ENCODE measurements around the gene ZFP64.
"Not testable (repeated sequence)": the region's sequence is repeated elsewhere in the genome, so short reads cannot be mapped to it uniquely, and the experiment has no call there.

The ZFP64 gene

DNA sequence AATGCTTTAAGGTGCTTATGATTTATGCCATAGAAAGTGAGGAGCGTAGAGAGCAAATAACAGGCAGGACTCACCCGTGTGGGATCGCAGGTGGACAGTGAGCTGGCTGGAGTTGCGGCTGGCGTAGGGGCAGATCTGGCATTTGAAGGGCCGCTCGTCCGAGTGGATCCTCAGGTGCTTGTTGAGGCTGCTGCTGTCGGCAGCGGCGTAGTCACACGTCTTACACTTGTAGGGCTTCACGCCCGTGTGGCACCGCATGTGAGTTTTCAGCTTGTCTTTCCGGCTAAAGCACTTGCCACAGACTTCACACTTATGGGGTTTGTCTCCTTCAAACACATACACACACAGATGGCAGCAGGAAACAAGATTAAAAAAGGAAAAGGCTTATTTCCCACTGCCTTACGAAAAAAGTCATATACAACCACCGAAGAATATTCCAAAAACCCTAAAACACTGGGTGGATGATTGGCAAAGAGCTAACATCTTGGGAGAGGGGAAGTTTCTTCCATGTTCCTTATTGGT is 31.5 kb downstream of the ZFP64 start:
- DNase-seq (ENCODE audit: low read depth, low spot score): no peak

DNA sequence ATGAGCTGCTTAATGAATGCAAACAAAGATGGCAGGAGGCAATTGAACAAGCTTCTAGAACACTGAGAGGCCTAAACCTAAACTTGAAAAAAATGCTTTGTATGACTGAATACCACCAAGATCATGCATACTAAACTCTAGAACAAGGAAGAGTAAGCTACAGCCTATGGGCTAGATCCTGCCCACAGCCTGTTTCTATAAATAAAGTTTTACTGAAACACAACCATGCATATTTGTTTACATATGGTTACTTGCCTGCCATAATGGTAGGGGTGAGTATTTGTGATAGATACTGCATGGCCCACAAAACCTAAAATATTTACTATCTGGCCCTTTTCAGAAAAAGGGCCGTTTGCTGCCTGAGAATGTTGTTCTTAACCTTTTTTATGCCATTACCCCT is 37.0 kb downstream of the ZFP64 start:
- no peak for DNase-seq (ENCODE audit: low read depth, low spot score)

DNA sequence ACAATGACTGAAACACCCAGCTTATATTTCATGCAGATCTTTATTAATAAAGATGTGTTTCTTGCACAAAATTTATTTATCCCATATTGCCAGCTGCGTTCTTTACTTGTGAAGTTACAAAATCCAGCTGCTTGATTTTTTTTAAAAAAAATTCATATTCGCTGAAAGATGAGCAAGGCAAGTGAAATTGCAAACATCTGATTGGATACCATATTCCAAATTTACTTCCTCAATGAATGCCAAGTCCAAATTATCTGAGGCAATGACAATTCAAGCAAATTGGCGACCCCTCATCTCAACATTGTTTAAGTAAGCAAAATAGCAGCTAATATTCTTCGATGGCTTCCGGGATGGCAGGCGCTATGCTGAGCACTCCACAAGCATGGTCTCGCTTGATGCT is 37.7 kb downstream of the ZFP64 start:
- no peak for DNase-seq (ENCODE audit: low read depth, low spot score)

DNA sequence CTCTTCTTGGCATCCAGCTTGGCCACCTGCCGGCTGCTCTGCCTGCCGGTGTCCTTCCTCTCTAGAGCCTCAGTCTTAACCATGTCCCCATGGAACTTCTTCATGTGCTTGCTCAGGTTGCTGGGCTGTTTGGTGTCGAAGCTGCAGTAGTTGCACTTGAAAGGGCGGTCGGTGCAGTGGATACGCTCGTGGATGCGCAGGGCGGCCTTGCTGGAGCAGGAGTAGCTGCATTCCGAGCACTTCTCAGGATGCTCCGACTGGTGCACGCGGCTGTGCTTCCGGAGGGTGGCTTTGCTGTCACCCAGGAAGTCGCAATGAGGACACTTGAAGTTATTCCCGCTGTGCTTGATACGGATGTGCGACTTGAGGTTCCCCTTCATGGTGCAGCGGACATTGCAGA is 38.7 kb downstream of the ZFP64 start:
- no peak for DNase-seq (ENCODE audit: low read depth, low spot score)

DNA sequence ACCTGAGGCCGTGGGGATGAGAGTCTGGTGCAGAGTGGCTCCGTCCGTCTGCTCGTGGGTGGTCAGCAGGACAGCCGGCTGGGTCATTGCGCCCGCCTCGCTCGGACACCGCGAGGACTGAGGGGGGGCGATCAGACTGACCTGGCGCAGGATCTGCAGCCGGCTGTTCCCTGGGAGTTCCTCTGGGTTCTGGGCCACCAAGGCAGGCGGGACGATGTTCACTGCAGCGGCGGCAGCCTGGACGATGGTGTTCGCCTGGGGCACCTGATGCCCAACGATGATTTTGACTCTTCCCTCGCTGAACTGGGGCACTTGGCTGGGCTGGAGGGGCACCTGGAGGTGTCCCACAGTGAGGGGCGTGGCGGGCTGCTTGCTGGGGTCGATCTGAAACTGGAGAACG is 39.2 kb downstream of the ZFP64 start:
- no peak for DNase-seq (ENCODE audit: low read depth, low spot score)

DNA sequence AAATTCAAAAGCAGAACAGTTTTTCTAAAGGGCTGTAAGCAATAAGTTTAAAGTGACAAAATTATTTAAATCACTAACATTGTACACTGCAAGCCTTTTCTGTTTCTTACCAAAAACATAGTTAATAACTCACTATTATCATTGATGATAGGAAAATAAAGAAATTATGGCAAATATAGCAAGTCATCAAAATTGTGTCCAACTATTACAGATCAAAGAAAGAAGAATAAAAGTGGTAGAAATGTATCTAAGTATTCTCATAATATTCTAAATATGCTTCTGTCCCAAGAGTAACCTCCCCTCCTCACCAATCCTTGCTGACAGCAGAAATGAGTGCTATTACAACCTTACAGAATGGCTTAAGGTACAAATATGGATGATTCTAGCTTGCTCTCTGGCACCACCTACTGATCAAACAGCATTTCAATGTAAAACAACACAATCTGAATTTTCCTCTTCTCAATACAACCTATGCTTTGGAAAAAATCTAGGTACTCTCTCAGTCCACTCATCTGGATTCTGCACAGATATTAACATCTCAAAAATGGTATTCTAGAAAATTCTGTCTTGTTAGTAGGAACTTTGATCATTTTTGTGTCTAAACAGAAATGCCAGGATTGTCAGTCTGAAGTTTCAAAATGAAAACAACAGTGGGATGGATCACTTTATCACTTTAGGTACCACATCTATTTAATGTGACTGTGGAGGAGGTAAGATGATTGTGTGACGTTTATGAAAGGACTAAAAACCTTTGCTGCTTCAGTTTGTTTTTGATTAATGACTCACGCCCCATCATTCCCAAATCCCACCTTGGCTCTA is 40.9 kb downstream of the ZFP64 start:
- DNase-seq (ENCODE audit: low read depth, low spot score): no peak

DNA sequence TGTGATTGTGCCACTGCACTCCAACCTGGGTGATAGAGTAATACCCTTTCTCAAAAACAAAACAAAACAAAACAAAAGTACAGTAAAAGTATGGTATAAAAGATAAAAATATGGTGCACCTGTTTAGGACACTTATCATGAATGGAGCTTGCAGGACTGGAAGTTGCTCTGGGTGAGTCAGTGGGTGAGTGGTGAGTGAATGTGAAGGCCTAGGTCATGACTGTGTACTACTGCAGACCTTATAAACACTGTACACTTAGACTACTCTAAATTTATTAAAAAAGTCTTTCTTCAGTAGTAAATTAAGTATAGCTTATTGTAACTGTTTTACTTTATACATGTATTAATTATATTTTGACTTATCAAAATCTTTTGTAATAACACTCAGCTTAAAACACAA is 46.0 kb downstream of the ZFP64 start:
- no peak for DNase-seq (ENCODE audit: low read depth, low spot score)

DNA sequence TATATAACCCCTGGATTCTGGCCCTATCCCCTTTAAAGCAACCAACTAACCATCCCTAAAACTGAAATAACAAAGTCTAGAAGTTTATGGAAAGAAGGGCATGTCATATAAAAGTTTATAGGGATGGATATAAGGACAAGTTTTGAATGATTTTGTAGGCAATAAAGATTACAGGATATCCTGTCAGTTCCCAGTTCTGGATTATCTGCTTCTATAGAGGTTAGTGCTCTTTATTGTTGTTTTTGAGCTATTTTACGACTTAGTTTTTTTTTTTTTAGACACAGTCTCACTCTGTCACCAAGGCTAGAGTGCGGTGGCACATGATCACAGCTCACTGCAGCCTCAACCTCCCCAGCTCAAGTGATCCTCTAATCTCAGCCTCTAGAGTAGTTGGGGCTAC is 48.3 kb downstream of the ZFP64 start:
- no peak for DNase-seq (ENCODE audit: low read depth, low spot score)

DNA sequence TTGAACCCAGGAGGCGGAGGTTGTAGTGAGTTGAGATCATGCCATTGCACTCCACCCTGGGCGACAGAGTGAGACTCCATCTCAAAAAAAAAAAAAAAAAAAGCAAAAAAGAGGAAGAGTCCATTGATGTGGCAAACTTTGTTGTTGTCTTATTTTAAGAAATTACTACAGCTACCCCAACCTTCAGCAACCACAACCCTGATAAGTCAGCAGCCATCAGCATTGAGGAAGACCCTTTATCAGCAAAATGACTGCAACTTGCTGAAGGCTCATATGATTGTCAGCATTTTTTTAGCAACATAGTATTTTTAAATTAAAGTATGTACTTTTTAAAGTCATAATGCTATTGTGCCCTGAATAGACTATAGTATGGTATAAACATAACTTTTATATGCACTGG is 48.8 kb downstream of the ZFP64 start:
- DNase-seq (ENCODE audit: low read depth, low spot score): no peak

DNA sequence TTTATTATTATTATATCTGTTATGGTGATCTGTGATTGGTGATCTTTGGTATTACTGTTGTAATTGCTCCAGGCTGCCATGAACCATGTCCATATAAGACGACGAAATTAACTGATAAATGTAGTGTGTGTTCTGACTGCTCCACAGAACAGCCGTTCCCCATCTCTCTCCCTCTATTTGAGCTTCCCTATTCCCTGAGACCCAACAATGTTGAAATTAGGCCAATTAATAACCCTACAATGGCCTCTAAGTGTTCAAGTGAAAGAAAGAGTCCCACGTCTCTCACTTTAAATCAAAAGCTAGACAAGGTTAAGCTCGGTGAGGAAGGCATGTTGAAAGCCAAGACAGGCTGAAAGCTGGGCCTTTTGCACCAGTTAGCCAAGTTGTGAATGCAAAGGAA is 51.6 kb downstream of the ZFP64 start:
- no peak for DNase-seq (ENCODE audit: low read depth, low spot score)

DNA sequence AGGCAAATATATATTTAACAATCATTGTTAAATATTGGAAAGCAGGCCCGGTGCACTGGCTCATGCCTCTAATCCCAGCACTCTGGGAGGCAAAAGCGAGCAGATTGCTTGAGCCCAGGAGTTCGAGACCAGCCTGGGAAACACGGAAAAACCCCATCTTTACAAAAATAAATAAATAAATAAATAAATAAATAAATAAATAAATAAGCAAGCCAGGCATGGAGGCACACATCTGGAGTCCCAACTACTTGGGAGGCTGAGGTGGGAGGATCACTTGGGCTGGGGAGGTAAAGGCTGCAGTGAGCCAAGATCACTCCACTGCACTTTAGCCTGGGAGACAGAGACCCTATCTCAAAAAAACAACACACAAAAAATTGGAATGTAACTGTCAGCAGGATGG is 53.7 kb downstream of the ZFP64 start:
- no peak for DNase-seq (ENCODE audit: low read depth, low spot score)

DNA sequence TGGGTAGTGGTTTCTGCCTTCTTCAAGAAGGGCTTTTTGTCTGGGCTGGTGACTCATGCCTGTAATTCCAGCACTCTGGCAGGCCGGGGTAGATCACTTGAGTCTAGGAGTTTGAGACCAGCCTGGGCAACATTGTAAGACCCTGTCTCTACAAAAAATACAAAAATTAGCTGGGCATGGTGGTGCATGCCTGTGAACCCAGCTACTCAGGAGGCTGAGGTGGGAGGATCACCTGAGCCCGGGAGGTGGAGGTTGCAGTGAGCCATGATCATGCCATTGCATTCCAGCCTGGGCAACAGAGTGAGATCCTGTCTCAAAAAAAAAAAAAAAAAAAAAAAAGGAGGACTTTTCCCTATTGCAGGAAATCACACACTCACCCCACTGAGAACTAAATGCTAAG is 57.9 kb downstream of the ZFP64 start:
- DNase-seq (ENCODE audit: low read depth, low spot score): not testable (repeated sequence)

DNA sequence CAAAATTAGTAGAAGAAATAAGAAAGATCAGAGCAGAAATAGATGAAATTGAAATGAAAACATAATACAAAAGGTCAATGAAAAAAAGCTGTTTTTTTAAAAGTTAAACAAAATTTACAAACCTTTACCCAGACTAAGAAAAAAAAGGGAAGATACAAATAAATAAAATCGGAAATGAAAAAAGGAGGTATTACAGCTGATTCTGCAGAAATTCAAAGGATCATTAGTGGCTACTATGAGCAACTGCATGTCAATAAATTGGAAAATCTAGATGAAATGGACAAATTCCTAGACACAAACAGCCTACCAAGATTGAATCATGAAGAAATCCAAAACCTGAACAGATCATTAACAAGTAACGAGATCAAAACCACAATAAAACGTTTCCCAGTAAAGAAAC is 59.2 kb downstream of the ZFP64 start:
- DNase-seq (ENCODE audit: low read depth, low spot score): no peak

DNA sequence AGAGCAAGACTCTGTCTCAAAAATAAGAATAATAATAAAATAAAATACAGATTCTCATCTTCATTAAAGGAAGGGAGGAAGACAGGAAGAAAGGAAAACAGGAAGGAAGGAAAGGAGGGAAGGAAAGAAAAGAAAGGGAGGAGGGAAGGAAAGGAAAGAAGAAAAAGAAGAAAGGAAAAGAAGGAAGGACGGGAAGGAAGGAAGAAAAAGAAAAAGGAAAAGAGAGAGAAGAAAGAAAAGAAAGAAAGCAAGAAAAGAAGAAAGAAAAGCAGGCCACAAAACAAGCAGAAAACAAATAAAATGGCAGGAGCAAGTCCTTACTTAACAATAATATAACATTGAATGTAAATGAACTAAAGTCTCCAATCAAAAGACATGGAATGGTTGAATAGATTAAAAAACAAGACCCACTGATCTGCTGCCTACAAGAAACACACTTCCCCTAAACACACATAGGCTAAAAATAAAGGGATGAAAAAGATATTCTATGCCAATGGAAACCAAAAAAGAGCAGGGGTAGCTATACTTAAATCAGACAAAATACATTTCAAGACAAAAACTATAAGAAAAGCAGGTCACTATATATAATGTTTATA is 60.4 kb downstream of the ZFP64 start:
- no peak for DNase-seq (ENCODE audit: low read depth, low spot score)

DNA sequence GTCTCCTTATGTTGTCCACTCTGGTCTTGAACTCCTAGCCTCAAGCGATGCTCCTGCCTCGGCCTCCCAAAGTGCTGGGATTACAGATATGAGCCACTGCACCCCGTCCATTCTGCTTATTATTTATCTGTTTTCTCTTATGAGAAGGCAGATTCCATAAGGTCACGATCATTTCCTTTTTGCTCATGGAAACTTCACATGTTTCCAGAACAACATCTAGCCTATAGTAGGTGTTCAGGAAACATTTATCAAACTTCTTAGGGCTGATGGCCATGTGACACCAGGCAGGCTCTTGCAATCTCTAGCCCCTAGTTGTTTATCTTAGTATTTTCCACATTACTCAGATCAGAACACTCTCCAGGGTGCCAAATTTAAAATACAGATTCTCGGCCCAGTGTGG is 61.2 kb downstream of the ZFP64 start:
- no peak for DNase-seq (ENCODE audit: low read depth, low spot score)

DNA sequence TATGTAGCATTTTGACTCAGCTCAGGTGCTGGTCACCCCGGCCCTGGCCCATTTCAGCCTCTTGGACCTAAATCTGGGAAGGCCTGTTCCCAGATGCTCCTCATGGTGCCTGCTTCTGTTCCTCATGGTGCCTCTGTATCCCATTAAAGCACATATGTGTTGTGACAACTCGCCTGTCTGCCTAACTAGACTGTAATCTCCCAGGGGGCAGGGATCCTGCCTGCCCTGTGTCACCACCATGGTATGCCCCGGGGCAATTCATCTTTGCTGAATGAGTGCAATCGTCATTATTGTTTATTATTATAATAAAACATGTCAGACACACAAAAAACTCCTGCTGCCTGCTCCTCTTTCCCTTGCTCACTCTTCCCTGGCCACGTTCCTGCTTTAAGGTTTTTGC is 62.0 kb downstream of the ZFP64 start:
- DNase-seq (ENCODE audit: low read depth, low spot score): no peak

DNA sequence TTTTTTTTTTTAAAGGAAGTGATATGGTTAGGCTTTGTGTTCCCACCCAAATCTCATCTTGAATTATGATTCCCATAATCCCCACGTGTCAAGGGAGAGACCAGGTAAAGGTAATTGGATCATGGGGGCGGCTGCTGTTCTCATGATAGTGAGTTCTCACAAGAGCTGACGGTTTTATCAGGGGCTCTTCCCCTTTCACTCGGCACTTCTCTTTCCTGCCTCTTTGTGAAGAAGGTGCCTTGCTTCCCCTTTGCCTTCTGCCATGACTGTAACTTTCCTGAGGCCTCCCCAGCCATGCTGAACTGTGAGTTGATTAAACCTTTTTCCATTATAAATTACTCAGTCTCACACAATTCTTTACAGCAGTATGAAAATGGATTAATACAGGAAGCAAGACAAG is 64.3 kb downstream of the ZFP64 start:
- DNase-seq (ENCODE audit: low read depth, low spot score): no peak

DNA sequence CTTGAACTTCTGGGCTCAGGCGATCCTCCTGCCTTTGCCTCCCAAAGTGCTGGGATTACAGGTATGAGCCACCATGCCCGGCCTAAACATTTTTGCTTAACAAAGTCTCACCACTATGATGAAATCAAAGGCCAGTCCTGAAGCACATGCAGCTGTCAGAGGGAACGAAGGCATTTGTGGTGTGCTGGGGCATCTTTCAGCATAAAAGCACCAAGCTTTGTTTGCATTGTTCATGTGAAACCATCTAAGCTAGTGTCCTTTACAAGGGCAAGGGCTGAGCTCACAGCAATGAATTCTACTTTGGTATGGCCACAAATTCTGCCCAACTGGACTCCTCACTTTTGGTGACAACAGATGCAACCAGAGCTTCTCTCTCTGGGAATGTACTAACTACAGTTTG is 66.8 kb downstream of the ZFP64 start:
- DNase-seq (ENCODE audit: low read depth, low spot score): no peak

DNA sequence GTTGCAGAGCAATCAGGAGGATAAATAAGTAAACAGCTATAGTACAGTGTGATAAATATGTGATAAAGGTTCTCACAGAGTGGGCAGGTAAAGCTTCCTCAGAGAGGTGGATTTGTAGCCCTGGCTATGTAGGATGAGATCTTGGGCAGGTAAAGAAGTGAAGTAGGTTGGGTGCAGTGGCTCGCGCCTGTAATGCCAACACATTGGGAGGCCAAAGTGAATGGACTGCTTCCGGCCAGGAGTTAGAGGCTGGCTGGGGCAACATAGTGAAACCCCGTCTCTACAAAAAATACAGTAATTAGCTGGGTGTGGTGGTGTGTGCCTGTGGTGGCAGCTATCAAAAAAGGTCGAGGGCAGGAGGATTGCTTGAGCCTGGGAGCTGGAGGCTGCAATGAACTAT is 72.9 kb downstream of the ZFP64 start:
- no peak for DNase-seq (ENCODE audit: low read depth, low spot score)

DNA sequence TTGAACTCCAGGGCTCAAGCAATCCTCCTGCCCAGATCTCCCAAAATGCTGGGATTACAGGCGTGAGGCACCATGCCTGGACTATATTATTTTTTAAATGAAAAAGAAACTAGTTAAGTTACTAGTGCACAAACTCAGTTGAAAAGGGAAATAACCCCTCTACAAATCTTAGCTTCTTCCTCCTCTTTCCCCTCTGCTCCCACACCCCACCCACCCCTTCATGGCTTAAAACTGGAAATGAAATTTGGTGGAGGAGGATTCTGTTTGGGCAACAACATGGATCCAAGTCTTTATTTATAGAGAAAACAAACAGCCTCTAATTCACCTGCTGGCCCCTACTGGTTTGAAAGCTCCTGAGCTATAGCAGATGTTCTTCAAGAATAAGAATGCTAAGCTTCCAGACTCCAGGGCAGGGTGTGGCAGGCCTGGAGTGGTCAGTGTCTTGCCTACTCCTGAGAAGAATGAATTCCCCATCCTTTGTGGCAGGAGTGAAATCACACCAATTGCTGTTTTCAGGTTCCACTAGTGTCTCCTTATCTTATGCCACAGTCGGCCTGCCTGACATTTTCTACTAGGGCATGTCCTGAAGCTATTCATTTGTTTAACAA is 73.5 kb downstream of the ZFP64 start:
- no peak for DNase-seq (ENCODE audit: low read depth, low spot score)

DNA sequence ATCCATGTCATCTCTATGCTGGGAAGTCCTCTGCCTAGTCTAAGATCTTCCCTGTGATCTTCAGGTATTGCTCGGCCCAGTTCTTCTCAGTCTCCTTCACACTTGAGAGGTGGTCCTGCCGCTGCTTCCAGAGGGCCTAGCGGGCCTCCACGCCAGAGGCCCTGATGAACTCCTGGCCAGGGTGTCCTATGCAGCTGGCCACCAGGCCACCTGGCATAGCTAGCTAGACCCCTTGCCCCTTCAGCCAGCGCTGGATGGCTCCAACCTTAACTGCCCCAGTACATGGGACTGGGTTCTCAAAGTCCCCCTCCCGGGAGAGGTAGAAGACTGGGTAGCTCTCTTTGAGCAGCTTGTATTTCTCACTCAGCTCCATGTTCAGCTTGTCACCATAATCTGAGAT is 81.1 kb downstream of the ZFP64 start:
- no peak for DNase-seq (ENCODE audit: low read depth, low spot score)

DNA sequence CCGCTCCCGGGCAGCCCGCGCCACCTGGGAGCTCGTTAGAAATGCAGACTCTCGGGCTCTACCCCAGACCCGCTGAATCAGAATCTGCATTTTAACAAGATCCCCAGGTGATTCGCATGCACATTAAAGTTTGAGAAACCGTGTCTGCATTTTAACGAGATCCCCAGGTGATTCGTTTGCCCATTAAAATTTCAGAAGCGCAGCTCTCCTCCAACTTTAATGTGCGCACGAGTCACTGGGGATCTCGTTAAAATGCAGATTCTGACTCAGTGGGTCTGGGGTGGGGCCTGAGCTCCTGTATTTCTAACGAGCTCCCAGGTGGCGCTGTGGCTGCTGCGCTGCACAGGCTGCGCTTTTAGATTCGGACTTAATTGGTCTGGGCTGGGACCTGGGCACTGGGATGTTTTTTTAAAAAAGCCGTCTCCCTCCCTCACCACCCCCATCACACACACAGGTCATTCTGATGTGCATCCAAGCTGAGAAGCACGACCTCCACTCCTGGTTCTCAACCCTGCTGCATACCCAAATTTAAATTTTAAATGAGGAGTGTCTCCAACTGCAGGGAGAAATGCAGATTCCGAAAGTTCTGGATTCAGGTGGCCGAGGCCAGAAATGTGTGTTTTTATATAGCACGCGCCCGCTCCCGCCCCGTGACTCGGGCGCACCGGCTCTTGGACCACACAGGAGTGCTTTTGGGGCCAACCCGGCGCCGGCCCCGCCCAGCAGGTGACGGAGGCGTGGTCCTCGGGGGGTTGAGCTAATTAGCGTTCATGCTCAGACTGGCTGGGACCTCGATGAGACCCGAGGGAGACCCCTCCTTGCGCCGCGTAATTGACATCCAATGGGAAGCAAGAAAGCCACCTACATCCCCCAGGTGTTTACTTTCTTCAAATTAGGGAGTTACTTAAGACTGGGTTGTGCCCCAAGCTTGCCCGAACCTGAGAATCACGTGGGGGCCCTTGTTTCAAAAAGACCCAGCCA is 85.8 kb downstream of the ZFP64 start:
- DNase-seq (ENCODE audit: low read depth, low spot score): peak; percentile 81

Measured in iPS DF 19.7 (cell line).